Upper lobe of left lung (tissue), 6 donors: ENCODE data around the gene PGPEP1. TPM values are rescaled to one million over a fixed set of nuclear protein-coding genes. Genes with fewer than 3 reads are reported as not detected.

Experiments used
- ATAC-seq, 2 donors: fragments of 200-7000 bp; cut with Tn5 transposase; one replicate each; pipeline ENCODE4 v1.9.1; 2022; ENCODE audit warnings: mild to moderate bottlenecking in 2 of 2, moderate library complexity in 2 of 2; ENCODE audit not compliant: low FRiP score in 2 of 2
- DNase-seq, 2 donors: peaks; one replicate each; pipeline ENCODE4 v3.0.0-alpha.2; 2019 to 2020
- H3K27ac ChIP-seq, 4 donors: fragments of 200-600 bp; sonication (generic); one replicate each; pipeline ENCODE4 v1.5.1; 2016 to 2019
- H3K27me3 ChIP-seq, 4 donors: fragments of 200-600 bp; sonication (generic); one replicate each; pipeline ENCODE4 v1.5.1; 2017 to 2019
- H3K36me3 ChIP-seq, 4 donors: fragments of 200-600 bp; sonication (generic); one replicate each; pipeline ENCODE4 v1.5.1; 2016 to 2019
- H3K4me1 ChIP-seq, 4 donors: fragments of 200-600 bp; sonication (generic); one replicate each; pipeline ENCODE4 v1.5.1; 2018 to 2019
- H3K4me3 ChIP-seq, 4 donors: fragments of 200-600 bp; sonication (generic); one replicate each; pipeline ENCODE4 v1.5.1; 2017 to 2019; ENCODE audit warnings: mild to moderate bottlenecking in 2 of 4, moderate library complexity in 1 of 4
- H3K9me3 ChIP-seq, 4 donors: fragments of 200-600 bp; sonication (generic); one replicate each; pipeline ENCODE4 v1.5.1; 2018 to 2019
- EP300 ChIP-seq, 4 donors: sonication (generic); formaldehyde crosslinking; IDR thresholded peaks; one replicate each; pipeline ENCODE4 v1.5.1; 2017; ENCODE audit warnings: antibody characterized with exemption in 4 of 4, control low read depth in 2 of 4
- POLR2A ChIP-seq, 4 donors: fragments of 450-650 bp; IDR thresholded peaks; one replicate each; pipeline ENCODE4 v1.5.1; 2016 to 2017; ENCODE audit warnings: antibody characterized with exemption in 4 of 4, mild to moderate bottlenecking in 2 of 4
- POLR2AphosphoS5 ChIP-seq, 2 donors: sonication (generic); formaldehyde crosslinking; IDR thresholded peaks; one replicate each; pipeline ENCODE4 v1.5.1; 2017; ENCODE audit warnings: antibody characterized with exemption in 2 of 2
- WGBS, 2 donors: methylation state at CpG; one replicate each; pipeline ENCODE4 v1.1.5; 2017 to 2018; 5-methylcytosine and 5-hydroxymethylcytosine counted together
- total RNA-seq, 6 donors: library from RNA; depleted of rRNA in 4 of 6; stranded (reverse); fragments of >200 nt in 4 of 6; gene quantifications; one replicate each; pipeline versions ENCODE4 v1.1.0 to v1.2.1, GENCODE V29; 2016 to 2021
- TF ChIP-seq, protein P1 (sequence below), 6 experiments: fragments of 450-650 bp in 4 of 6; fragments of 200-600 bp in 2 of 6; sonication (generic) in 2 of 6; IDR thresholded peaks; one replicate each; pipeline ENCODE4 v1.5.1; 2016 to 2019; ENCODE audit warnings: antibody characterized with exemption in 6 of 6
- donor health status: DM: no; HTN: no; CAD: no; lungs with moderate emphysema.
- donor health status: DM: no; HTN: yes; CAD: no; lungs with severe emphysema.

The PGPEP1 gene
- total RNA-seq, 6 donors from 2014 or later: 15.5 to 42.8 (median 28.1) TPM

- H3K27ac ChIP-seq: peak overlapping the region; percentile 81 to 86 (median 84)
- 9 to 12% methylated on average over 14 to 15 of the region's 15 CpGs for WGBS, 2 donors
- no peaks in the 10 kb centered on the region for H3K9me3 ChIP-seq
- H3K27me3 ChIP-seq: no peaks in the 10 kb centered on the region
- TF ChIP-seq POLR2AphosphoS5 (IDR thresholded peaks at IDR 0.05) (peak; percentile 58 to 97), EP300 (IDR thresholded peaks at IDR 0.05) (peak; percentile 74 to 97 (median 87)), POLR2A (IDR thresholded peaks at IDR 0.05) (peak in 1 of 4 donors; percentile 22)
- TF ChIP-seq, protein P1, sequence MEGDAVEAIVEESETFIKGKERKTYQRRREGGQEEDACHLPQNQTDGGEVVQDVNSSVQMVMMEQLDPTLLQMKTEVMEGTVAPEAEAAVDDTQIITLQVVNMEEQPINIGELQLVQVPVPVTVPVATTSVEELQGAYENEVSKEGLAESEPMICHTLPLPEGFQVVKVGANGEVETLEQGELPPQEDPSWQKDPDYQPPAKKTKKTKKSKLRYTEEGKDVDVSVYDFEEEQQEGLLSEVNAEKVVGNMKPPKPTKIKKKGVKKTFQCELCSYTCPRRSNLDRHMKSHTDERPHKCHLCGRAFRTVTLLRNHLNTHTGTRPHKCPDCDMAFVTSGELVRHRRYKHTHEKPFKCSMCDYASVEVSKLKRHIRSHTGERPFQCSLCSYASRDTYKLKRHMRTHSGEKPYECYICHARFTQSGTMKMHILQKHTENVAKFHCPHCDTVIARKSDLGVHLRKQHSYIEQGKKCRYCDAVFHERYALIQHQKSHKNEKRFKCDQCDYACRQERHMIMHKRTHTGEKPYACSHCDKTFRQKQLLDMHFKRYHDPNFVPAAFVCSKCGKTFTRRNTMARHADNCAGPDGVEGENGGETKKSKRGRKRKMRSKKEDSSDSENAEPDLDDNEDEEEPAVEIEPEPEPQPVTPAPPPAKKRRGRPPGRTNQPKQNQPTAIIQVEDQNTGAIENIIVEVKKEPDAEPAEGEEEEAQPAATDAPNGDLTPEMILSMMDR (IDR thresholded peaks at IDR 0.05): no peak
- peak in 1 of 2 donors; percentile 93 for DNase-seq
- H3K36me3 ChIP-seq: peaks cover 0 to 20% (median 0%) of the 10 kb centered on the region in 4 donors
- peak overlapping the region in 2 of 4 donors; percentile 17 to 26 for H3K4me3 ChIP-seq
- peaks cover 20 to 36% (median 25%) of the 10 kb centered on the region in 4 donors for H3K4me1 ChIP-seq
- peak; percentile 73 to 80 for ATAC-seq
Measured at GRCh38 chr19:18364826-18365528, 24.6 kb downstream of the PGPEP1 start.

DNA sequence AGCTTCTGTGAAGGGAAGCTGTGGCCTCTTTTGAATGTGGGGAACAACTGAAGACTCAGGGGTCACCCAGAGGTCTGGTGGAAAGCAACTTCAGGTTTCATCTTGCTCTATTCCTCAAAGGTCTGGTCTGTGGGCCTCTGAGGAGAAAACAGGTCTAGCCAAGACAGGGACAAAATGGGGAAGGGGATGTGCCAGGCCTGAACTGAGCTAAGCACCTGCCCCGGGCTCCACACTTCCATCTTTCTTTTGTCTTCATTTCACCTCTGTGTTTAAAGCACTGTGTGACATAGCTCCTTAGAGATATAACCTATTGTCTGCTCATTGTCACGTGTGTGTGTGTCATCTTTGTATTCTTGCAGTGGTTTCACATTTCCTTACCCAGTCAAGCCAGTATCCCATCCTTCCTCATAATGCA, 25.6 kb downstream of the PGPEP1 start:
- WGBS, 2 donors: 61 to 74% methylated on average over 2 of the region's 2 CpGs
- Histone ChIP-seq H3K27me3 (no peaks in the 10 kb centered on the region), H3K4me1 (peaks cover 20 to 36% (median 25%) of the 10 kb centered on the region in 4 donors), H3K36me3 (peaks cover 0 to 14% (median 0%) of the 10 kb centered on the region in 4 donors), H3K4me3 (no peak overlapping the region), H3K9me3 (no peaks in the 10 kb centered on the region), H3K27ac (peak overlapping the region; percentile 81 to 86 (median 84))
- DNase-seq: peak in 1 of 2 donors; percentile 34
- ATAC-seq: peak in 1 of 2 donors; percentile 37
- TF ChIP-seq, protein P1 (IDR thresholded peaks at IDR 0.05): no peak
- TF ChIP-seq POLR2AphosphoS5 (IDR thresholded peaks at IDR 0.05) (no peak), EP300 (IDR thresholded peaks at IDR 0.05) (no peak)

DNA sequence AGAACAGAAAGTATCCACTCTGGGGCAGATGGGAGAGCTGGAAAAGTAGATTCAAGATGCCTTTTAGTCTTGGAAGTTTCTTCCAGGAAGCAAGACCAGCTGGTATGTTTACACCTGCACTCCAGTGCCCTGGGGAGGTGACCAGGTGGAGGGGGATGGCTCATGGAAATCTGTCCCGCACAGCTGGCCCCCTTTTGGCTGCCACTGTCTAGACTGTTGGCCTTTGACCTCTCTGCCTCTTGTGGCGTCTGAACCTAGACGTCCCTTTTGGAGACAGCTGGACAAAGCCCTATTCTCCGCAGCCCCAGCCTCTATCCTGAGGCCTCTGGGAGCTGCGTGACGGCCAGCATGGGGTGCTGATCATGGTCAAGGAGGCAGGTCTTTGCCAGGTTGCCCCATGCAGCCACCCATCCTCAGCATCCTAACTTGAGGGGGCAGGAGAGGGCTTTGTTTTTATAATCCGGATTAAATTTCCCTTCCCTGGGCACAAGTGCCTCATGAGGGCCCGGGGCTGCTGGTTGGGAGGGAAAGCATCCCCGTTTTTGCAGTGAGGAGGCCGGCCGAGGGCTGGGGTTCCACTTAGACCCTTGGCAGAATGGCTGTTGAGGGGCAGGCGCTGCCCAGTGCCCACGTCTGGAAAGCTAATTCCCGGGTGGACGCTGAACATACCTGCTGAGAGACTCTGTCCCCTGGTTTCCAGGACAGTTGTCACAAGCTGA, 28.3 kb downstream of the PGPEP1 start:
- Histone ChIP-seq H3K27ac (peak overlapping the region in 3 of 4 donors; percentile 39 to 75 (median 69)), H3K4me3 (no peak overlapping the region), H3K27me3 (no peaks in the 10 kb centered on the region), H3K36me3 (peaks cover 0 to 1% (median 0%) of the 10 kb centered on the region in 4 donors), H3K4me1 (peaks cover 24 to 40% (median 31%) of the 10 kb centered on the region in 4 donors), H3K9me3 (no peaks in the 10 kb centered on the region)
- WGBS, 2 donors: 67% methylated on average over 1 to 15 of the region's 15 CpGs
- DNase-seq (peak in 1 of 2 donors; percentile 67), ATAC-seq (peak in 1 of 2 donors; percentile 12)
- TF ChIP-seq POLR2A (IDR thresholded peaks at IDR 0.05) (no peak), EP300 (IDR thresholded peaks at IDR 0.05) (peak in 1 of 4 donors; percentile 64), POLR2AphosphoS5 (IDR thresholded peaks at IDR 0.05) (no peak)
- TF ChIP-seq, protein P1 (IDR thresholded peaks at IDR 0.05): no peak

- no peaks in the 10 kb centered on the region for H3K36me3 ChIP-seq
- no peak overlapping the region for H3K4me3 ChIP-seq
- DNase-seq (no peak), ATAC-seq (no peak)
- peak overlapping the region; percentile 65 to 87 (median 83) for H3K27ac ChIP-seq
- H3K27me3 ChIP-seq: no peaks in the 10 kb centered on the region
- 54 to 68% methylated on average over 3 to 4 of the region's 4 CpGs for whole genome bisulfite sequencing, 2 donors
- no peaks in the 10 kb centered on the region for H3K9me3 ChIP-seq
- TF ChIP-seq, protein P1 (IDR thresholded peaks at IDR 0.05): no peak
- TF ChIP-seq POLR2A (IDR thresholded peaks at IDR 0.05) (no peak), EP300 (IDR thresholded peaks at IDR 0.05) (no peak), POLR2AphosphoS5 (IDR thresholded peaks at IDR 0.05) (no peak)
- H3K4me1 ChIP-seq: peaks cover 25 to 60% (median 36%) of the 10 kb centered on the region in 4 donors
Measured at GRCh38 chr19:18373407-18373891, 33.1 kb downstream of the PGPEP1 start.
